ENCODE results near the gene KRTAP10-7. TPM values are rescaled to one million over a fixed set of nuclear protein-coding genes. Genes with fewer than 3 reads are reported as not detected.

Gene KRTAP10-7
- total RNA-seq, 1 experiment from 2014 or later = not detected

GRCh38 chr21:44599264-44600029 is 950 bp upstream of the KRTAP10-7 start:
- no peak overlapping the region for H3K4me3 Mint-ChIP-seq
- peaks cover 37 to 44% of the 10 kb centered on the region in 2 experiments for H3K4me1 Mint-ChIP-seq
- no peaks in the 10 kb centered on the region for H3K79me2 ChIP-seq (ENCODE audit: insufficient read depth, low read length)
- no peak overlapping the region for H2BK20ac ChIP-seq (ENCODE audit: low read depth, low read length, poor library complexity, severe bottlenecking)
- H3K9me3 ChIP-seq (ENCODE audit: control insufficient read depth, low read depth, low read length) = no peaks in the 10 kb centered on the region
- no peak overlapping the region for H3K9ac ChIP-seq (ENCODE audit: extremely low read depth, insufficient read length, low read length)
- no peak overlapping the region for H2BK120ac ChIP-seq (ENCODE audit: low read depth, low read length, poor library complexity, severe bottlenecking)
- H2AK5ac ChIP-seq (ENCODE audit: insufficient read length, low read length) = no peak overlapping the region
- no peak overlapping the region for H2BK15ac ChIP-seq (ENCODE audit: low read depth, low read length)
- H3K27ac ChIP-seq (ENCODE audit: insufficient read length, low read depth, low read length) = no peak overlapping the region
- DNase-seq = peak; percentile 28
- H3K27ac Mint-ChIP-seq = peak overlapping the region in 2 of 3 experiments; percentile 55 to 90; a peak in 5 of 7 replicates
- H3T11ph ChIP-seq (ENCODE audit: low read length) = no peak overlapping the region
- no peaks in the 10 kb centered on the region for H4K20me1 ChIP-seq (ENCODE audit: control insufficient read depth, insufficient read depth, insufficient read length)
- no peak overlapping the region for H3K14ac ChIP-seq (ENCODE audit: insufficient read depth, low read length)
- H3K36me3 Mint-ChIP-seq (ENCODE audit: insufficient read depth in 1 of 3, low read depth in 3 of 3) = peaks cover 0 to 4% (median 0%) of the 10 kb centered on the region in 3 experiments; a peak in 1 of 7 replicates
- no CpG with 5 or more reads among the region's 8 CpGs for WGBS (ENCODE audit: extremely low coverage, insufficient read length, low lambda C conversion rate)
- H3K79me1 ChIP-seq (ENCODE audit: insufficient read depth, low read depth, low read length, poor library complexity, severe bottlenecking) = no peaks in the 10 kb centered on the region
- H3K4me1 ChIP-seq (ENCODE audit: insufficient read depth, low read length) = no peaks in the 10 kb centered on the region
- no peak overlapping the region for H4K91ac ChIP-seq (ENCODE audit: insufficient read length, low read depth, low read length)
- H3K56ac ChIP-seq (ENCODE audit: insufficient read length, low read depth, low read length) = no peak overlapping the region
- no peak overlapping the region for H2BK5ac ChIP-seq (ENCODE audit: insufficient read length, low read length)
- H3K27me3 Mint-ChIP-seq (ENCODE audit: low read depth) = peaks cover 8% of the 10 kb centered on the region
- H3K9me3 Mint-ChIP-seq = no peaks in the 10 kb centered on the region; a peak in 2 of 5 replicates
- H3K4me2 ChIP-seq (ENCODE audit: insufficient read depth, insufficient read length, low read length) = no peak overlapping the region
- no peak overlapping the region for H3K23ac ChIP-seq (ENCODE audit: insufficient read length, low read depth, low read length)
- no peaks in the 10 kb centered on the region for H3K27me3 ChIP-seq (ENCODE audit: insufficient read depth, low read length)
- no peak overlapping the region for H4K5ac ChIP-seq (ENCODE audit: insufficient read length, low read depth, low read length)
- no peak overlapping the region for H2BK12ac ChIP-seq (ENCODE audit: insufficient read length, low read depth, low read length)
- no peaks in the 10 kb centered on the region for H3K23me2 ChIP-seq (ENCODE audit: insufficient read length, low read depth, low read length, poor library complexity, severe bottlenecking)
- TF ChIP-seq, protein P1, sequence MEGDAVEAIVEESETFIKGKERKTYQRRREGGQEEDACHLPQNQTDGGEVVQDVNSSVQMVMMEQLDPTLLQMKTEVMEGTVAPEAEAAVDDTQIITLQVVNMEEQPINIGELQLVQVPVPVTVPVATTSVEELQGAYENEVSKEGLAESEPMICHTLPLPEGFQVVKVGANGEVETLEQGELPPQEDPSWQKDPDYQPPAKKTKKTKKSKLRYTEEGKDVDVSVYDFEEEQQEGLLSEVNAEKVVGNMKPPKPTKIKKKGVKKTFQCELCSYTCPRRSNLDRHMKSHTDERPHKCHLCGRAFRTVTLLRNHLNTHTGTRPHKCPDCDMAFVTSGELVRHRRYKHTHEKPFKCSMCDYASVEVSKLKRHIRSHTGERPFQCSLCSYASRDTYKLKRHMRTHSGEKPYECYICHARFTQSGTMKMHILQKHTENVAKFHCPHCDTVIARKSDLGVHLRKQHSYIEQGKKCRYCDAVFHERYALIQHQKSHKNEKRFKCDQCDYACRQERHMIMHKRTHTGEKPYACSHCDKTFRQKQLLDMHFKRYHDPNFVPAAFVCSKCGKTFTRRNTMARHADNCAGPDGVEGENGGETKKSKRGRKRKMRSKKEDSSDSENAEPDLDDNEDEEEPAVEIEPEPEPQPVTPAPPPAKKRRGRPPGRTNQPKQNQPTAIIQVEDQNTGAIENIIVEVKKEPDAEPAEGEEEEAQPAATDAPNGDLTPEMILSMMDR (conservative IDR thresholded peaks at IDR 0.05) = no peak
- no peak overlapping the region for H3K4ac ChIP-seq (ENCODE audit: low read depth, low read length)
- H2AFZ ChIP-seq (ENCODE audit: low read length) = no peak overlapping the region
- H3K18ac ChIP-seq (ENCODE audit: insufficient read length, low read depth, low read length) = no peak overlapping the region
- H4K8ac ChIP-seq (replicated peaks; ENCODE audit: insufficient read length, low read depth, low read length) = no peak overlapping the region

Measured in H9 (cell line).